Measurements from ENCODE around the gene SYK. TPM values are rescaled to one million over a fixed set of nuclear protein-coding genes. Genes with fewer than 3 reads are reported as not detected.

Gene SYK
- total RNA-seq, 1 experiment from 2014 or later: 0.28 TPM

DNA sequence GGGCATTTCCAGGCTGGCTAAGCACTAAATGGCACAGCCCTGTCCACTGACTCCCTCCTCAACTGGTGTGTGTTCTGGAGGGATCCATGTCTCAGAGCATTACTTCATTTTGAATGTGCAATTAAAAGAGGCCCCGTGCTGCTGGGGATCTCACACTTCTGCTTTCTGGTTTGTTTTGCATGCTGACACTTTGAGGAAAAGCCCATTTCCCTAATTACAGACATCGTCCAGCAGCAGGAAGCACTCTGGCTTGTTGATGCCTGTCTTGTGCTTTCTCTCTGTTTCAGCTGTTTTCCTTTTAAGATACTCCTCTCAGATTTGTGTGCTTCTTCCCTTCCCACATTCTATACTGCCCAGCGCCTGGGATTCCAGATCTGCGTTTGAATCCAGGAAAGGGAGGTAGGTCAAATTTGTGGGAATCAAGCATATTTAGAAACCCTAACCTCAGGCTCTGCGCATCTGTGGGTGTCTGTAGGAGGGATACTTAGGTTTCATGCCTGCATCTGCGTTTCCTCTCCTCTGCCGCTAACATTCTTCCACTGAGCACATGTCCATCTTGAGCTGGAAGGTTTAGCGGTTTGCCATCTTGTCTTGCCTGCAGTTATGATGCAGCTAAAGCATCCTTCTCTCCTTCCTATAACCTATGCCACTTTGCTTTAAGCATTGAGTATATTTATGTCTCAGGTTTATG is 25.7 kb downstream of the SYK start:
- no peak for DNase-seq (ENCODE audit: low read depth, low spot score)
- Histone ChIP-seq H3K27me3 (ENCODE audit: control insufficient read depth, insufficient read depth, low read length) (no peaks in the 10 kb centered on the region), H3K27ac (ENCODE audit: low read length) (no peak overlapping the region), H3K36me3 (ENCODE audit: control insufficient read depth, insufficient read depth, low read length) (no peaks in the 10 kb centered on the region), H3K4me3 (ENCODE audit: low read depth in 2 of 2, low read length in 2 of 2) (no peak overlapping the region), H3K9me3 (ENCODE audit: control insufficient read depth, insufficient read depth, low read depth, low read length) (no peaks in the 10 kb centered on the region), H3K4me1 (ENCODE audit: control insufficient read depth, insufficient read depth, low read length) (no peaks in the 10 kb centered on the region)
- ATAC-seq: no peak
- CTCF ChIA-PET: no interaction called here
- POLR2A ChIA-PET: no interaction called here
- BruUV-seq (replicated peaks): no TSS peak
- intact Hi-C loops (cut with micrococcal nuclease; ENCODE audit: unreplicated experiment): no loop called here
- TF ChIP-seq, protein P1, sequence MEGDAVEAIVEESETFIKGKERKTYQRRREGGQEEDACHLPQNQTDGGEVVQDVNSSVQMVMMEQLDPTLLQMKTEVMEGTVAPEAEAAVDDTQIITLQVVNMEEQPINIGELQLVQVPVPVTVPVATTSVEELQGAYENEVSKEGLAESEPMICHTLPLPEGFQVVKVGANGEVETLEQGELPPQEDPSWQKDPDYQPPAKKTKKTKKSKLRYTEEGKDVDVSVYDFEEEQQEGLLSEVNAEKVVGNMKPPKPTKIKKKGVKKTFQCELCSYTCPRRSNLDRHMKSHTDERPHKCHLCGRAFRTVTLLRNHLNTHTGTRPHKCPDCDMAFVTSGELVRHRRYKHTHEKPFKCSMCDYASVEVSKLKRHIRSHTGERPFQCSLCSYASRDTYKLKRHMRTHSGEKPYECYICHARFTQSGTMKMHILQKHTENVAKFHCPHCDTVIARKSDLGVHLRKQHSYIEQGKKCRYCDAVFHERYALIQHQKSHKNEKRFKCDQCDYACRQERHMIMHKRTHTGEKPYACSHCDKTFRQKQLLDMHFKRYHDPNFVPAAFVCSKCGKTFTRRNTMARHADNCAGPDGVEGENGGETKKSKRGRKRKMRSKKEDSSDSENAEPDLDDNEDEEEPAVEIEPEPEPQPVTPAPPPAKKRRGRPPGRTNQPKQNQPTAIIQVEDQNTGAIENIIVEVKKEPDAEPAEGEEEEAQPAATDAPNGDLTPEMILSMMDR (IDR thresholded peaks at IDR 0.05): no peak
- TF ChIP-seq TCF7L2 (IDR thresholded peaks at IDR 0.05; ENCODE audit: low read depth, low read length) (no peak), POLR2AphosphoS5 (IDR thresholded peaks at IDR 0.05; ENCODE audit: low read depth, low read length) (no peak), SIN3A (IDR thresholded peaks at IDR 0.05; ENCODE audit: borderline replicate concordance, insufficient read depth, low read depth, low read length) (no peak), REST (IDR thresholded peaks at IDR 0.05; ENCODE audit: insufficient read depth in 1 of 2, low read depth in 2 of 2, low read length in 1 of 2) (no peak)
- in situ Hi-C loops (cut with HindIII; ENCODE audit: low pct_unique_long_range_greater_than_20kb, low sequenced_read_pairs): no loop called here

- intact Hi-C loops (cut with micrococcal nuclease; ENCODE audit: unreplicated experiment): no loop called here
- Histone ChIP-seq H3K4me3 (ENCODE audit: low read depth in 2 of 2, low read length in 2 of 2) (no peak overlapping the region), H3K27ac (ENCODE audit: low read length) (no peak overlapping the region), H3K27me3 (ENCODE audit: control insufficient read depth, insufficient read depth, low read length) (no peaks in the 10 kb centered on the region), H3K36me3 (ENCODE audit: control insufficient read depth, insufficient read depth, low read length) (no peaks in the 10 kb centered on the region), H3K4me1 (ENCODE audit: control insufficient read depth, insufficient read depth, low read length) (no peaks in the 10 kb centered on the region), H3K9me3 (ENCODE audit: control insufficient read depth, insufficient read depth, low read depth, low read length) (no peaks in the 10 kb centered on the region)
- ChIA-PET CTCF (no interaction called here), POLR2A (no interaction called here)
- no TSS peak for BruUV-seq (replicated peaks)
- TF ChIP-seq POLR2AphosphoS5 (IDR thresholded peaks at IDR 0.05; ENCODE audit: low read depth, low read length) (no peak), TCF7L2 (IDR thresholded peaks at IDR 0.05; ENCODE audit: low read depth, low read length) (no peak), SIN3A (IDR thresholded peaks at IDR 0.05; ENCODE audit: borderline replicate concordance, insufficient read depth, low read depth, low read length) (no peak), REST (IDR thresholded peaks at IDR 0.05; ENCODE audit: insufficient read depth in 1 of 2, low read depth in 2 of 2, low read length in 1 of 2) (no peak)
- TF ChIP-seq, protein P1 (IDR thresholded peaks at IDR 0.05): no peak
- DNase-seq (ENCODE audit: low read depth, low spot score): no peak
- in situ Hi-C loops (cut with HindIII; ENCODE audit: low pct_unique_long_range_greater_than_20kb, low sequenced_read_pairs): no loop called here
- no peak for ATAC-seq
These were observed 28.4 kb downstream of the SYK start for GRCh38 chr9:90830051-90830450.
